AG08396 (cell line): ENCODE measurements around the gene VPS13D.
"Not testable (repeated sequence)": the region's sequence is repeated elsewhere in the genome, so short reads cannot be mapped to it uniquely, and the experiment has no call there.

Source experiments
- DNase-seq: peaks from one replicate; pipeline ENCODE4 v3.0.0; 2012; ENCODE audit warnings: low spot score, mixed read lengths

VPS13D gene

DNA sequence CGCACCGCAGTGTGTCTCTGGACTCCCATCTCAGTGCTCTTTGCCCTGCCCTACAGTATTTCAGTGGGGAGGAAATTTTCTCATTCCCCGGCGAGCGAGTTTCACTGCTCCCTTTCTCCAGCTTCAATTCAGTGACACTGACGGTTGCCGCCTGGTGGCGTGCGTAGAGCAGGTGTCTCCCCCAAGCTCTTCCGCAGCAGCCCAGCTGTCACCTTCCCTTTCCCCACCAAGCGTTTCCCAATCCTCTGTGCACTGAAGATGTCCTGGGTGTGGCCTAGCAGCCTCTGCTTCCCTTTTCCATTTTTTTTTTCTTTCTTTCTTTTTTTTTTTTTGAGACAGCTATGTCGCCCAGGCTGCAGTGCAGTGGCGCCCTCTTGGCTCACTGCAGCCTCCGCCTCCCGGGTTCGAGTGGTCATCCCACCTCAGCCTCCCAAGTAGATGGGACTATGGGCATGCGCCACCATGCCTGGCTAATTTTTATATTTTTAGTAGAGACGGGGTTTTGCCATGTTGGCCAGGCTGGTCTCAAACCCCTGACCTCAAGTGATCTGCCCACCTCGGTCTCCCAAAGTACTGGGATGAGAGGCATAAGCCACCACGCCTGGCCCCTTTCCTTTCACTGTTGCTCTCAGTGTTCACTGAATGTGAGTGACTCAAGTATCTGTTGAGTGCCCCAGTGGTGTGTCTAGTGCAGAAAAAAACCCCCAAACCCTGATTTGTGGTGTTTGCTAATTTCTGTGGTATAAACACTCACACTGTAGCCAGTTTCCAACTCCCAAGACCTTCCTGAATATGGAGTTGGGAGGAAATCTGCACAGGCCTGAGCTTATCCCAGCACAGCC is 33.0 kb upstream of the VPS13D start:
- DNase-seq: no peak

DNA sequence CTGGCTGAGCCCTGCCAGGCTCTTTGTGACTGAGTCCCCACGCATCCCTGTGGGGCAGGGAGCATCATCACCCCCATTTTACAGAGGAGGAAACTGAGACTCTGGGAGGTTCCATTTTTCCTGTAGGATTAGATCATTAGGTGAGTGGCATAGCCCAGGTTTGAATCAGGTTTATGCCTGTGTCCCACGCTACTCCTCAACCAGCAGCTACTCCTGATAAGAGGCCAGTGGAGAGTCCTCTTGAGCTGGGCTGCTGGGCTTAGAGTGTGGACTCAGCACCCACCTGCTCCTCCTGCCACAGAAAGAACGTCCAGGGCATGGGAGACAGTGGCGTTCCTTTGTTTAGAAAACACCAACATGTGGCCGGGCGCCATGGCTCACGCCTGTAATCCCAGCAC is 32.3 kb upstream of the VPS13D start:
- no peak for DNase-seq

DNA sequence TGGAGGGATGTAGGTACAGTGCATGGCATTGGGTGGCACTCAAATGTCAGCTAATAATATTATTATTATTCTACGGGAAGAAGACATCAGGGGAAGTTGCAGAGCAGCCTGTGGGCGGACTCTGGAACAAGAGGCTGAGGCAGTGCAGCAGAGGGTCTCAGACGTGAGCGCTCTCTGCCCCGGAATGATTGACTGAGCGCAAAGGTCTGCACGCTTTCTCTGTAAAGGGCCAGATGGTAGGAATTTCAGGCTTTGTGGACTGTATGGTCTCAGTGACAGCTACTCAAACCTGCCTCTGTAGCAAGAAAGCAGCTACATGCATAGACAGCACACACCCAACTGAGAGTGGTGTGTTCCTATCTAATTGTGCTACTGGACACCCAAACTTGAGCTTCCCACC is 29.6 kb upstream of the VPS13D start:
- no peak for DNase-seq

DNA sequence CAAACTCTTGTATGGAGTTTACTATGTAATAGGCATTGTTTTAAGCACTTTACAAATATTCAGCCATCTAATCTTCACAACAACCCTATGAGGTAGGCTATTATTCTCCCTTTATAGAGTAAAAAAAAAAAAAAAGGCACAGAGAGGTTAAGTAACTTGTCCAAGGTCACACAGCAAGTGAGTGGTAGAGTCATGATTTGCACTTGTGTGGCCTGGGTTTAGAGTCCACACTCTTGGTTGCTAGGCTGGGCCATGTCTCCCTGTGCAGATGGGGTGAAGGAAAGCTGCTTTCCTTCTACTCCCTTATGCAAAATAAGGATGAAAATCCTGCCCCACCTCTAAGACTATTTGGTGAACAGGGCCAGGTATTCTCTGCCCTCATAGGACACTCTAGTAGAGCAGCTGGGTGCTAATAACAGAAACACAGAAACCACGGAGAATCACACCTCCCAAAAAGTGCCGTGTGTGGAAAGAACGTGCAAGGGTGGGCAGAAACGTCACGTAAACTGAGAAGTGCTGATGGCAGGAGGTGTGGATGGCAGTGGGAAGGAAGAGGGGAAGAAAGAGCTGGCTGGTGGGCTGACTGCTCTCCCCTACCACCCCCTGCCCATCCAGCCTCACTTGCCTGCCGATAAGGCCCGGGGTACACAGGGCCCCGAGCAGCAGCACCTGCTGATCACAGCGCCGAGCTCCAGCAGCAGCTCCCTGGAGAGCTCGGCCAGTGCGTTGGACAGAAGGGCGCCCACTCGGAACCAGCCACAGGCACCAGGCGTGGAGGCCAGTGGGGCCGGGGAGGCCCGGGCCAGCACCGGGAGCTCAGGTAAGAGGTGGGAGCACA is 28.3 kb upstream of the VPS13D start:
- DNase-seq: no peak

DNA sequence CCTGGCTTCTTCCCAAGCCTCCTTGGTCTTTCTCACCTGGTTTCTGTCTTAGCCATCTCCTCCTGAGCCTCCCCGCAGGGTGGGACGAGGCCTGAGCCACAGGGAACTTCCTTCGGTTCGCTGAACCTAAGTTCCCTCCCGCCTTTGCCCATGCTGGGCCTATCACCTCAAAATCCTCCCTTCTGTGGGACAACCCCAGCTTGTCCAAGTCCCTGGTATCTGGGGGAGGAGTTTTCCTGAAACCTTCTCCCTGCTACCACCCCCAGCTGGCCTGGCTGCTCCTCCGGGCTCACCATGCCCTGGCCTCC is 27.7 kb upstream of the VPS13D start:
- no peak for DNase-seq

DNA sequence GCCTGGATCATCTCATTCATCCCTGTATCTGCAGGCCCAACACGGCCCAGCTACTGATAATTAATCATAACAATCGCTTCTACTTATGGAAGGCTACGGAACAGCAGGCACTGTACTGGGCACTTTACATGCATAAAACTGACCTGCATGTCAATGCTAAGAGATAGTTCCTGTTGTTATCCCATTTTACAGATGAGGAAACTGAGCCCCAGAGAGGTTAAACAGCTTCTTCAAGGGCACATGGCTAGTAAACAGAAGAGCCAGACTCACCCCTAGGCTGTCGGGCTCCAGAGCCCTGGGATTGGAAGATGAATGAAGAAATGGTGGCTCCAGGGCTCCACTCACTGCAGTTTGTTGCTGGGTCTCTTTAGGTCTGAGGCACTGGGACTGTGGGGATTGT is 27.3 kb upstream of the VPS13D start:
- no peak for DNase-seq

DNA sequence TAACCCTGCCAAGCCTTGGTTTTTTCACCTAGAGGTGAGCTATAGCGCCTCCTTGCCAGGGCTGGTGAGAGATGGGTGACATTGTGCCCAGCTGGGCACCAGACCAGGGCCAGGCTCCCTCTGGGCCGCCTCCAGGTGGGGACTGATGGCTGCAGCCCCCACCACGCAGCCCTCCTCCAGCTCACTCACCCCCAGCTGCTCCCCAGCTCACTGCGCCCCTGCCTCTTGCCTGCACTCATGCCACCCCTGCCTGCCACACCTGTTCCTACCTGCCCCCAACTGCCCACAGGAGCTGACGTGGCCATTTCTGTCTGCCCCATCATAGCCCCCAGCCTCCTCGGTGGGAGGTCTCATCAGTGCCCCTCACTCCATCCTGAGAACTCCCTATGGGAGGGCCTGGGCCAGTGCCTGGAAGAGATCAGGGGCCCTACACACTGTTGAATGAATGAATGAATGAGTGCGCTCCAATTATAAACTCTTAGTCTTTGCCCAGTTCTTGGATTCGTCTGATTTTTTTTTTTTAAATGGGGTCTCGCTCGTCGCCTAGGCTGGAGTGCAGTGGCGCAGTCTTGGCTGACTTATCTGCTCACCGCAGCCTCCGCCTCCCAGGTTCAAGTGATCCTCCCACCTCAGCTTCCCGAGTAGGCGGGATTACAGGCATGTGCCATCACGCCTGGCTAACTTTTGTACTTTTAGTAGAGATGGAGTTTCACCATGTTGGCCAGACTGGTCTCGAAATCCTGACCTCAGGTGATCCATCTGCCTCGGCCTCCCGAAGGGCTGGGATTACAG is 26.4 kb upstream of the VPS13D start:
- no peak for DNase-seq

DNA sequence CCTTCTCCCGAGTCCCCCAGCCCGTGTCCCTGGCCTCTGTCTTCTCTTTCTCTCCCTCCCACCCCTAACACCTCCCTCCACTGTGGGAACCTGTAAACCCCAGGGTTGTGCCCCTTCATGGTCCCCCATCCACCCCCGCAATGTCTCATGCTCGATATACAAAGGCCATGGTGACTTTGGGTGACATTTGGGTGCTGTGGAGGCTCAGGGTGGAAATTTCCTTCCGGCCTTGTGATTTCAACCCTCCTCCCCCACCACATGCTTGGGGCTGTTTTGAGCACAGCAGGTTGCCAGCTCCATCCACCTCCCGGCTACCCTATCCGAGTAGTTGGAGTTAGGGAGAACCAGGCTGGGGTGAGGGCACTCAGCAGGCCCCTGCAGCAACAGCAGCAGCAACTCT is 25.7 kb upstream of the VPS13D start:
- no peak for DNase-seq

DNA sequence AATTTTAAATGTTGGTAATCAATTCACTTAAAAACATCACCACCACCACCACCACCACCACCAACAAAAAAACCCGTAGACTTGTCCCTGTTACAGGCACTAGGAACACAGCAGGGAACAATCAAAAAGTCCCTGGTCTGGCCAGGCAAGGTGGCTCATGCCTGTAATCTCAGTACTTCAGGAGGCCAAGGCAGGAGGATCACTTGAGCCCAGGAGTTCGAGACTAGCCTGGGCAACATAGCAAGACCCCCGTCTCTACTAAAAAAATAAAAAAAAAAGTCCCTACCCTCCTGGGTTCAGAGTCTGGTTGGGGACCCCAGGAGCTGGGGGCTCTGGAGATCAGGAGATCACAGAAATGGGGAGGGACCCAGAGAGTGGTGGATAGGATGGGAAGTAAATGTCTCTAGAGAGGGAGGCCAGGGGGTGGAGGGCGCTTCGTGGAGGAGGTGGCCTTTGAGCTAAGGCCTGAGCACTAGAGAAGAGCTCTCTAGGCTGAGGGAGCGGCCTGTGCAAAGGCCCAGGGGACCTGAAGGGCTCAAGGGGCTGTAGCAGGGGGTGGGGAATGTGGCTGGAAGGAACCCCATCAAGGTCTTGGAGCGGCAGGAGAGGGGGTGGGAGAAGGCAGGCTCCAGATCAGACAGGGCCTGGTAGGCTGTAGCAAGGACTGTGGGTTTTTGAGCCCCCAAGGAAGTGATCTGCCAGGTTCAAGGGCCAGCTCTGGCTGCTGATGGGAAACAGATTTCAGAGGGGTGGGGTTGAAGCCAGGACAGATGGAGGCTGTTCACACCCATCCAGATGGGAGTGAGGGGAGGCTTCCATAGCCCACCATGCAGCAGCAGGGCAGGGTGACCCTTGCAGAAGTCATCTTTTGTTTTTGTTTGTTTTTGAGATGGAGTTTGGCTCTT is 24.8 kb upstream of the VPS13D start:
- no peak for DNase-seq

DNA sequence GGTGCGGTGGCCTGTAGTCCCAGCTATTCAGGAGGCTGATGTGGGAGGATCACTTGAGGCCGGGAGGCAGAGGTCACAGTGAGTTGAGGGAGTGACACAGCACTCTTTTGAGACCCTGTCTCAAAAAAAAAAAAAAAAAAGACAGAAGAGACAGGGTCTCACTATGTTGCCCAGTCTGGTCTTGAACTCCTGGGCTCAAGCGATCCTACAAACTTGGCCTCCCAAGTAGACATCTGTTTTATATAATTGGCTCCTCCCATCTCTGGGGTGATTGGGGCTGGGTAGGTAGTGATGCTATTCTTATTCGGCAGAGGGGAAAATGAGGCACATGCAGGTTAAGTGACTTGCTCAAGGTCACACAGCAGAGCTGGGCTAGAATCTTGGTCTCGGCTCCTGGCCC is 23.6 kb upstream of the VPS13D start:
- DNase-seq: no peak

DNA sequence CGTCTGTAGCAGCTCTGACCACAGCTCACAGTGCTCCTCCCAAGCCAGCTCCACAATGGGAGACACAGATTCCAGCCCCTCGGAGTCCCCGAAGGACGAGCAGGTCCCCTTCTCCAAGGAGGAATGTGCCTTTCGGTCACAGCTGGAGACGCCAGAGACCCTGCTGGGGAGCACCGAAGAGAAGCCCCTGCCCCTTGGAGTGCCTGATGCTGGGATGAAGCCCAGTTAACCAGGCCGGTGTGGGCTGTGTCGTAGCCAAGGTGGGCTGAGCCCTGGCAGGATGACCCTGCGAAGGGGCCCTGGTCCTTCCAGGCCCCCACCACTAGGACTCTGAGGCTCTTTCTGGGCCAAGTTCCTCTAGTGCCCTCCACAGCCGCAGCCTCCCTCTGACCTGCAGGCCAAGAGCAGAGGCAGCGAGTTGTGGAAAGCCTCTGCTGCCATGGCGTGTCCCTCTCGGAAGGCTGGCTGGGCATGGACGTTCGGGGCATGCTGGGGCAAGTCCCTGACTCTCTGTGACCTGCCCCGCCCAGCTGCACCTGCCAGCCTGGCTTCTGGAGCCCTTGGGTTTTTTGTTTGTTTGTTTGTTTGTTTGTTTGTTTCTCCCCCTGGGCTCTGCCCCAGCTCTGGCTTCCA is 22.9 kb upstream of the VPS13D start:
- no peak for DNase-seq

DNA sequence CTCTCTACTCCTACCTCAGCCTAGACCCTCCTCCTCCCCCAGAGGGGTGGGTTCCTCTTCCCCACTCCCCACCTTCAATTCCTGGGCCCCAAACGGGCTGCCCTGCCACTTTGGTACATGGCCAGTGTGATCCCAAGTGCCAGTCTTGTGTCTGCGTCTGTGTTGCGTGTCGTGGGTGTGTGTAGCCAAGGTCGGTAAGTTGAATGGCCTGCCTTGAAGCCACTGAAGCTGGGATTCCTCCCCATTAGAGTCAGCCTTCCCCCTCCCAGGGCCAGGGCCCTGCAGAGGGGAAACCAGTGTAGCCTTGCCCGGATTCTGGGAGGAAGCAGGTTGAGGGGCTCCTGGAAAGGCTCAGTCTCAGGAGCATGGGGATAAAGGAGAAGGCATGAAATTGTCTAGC is 21.6 kb upstream of the VPS13D start:
- no peak for DNase-seq

DNA sequence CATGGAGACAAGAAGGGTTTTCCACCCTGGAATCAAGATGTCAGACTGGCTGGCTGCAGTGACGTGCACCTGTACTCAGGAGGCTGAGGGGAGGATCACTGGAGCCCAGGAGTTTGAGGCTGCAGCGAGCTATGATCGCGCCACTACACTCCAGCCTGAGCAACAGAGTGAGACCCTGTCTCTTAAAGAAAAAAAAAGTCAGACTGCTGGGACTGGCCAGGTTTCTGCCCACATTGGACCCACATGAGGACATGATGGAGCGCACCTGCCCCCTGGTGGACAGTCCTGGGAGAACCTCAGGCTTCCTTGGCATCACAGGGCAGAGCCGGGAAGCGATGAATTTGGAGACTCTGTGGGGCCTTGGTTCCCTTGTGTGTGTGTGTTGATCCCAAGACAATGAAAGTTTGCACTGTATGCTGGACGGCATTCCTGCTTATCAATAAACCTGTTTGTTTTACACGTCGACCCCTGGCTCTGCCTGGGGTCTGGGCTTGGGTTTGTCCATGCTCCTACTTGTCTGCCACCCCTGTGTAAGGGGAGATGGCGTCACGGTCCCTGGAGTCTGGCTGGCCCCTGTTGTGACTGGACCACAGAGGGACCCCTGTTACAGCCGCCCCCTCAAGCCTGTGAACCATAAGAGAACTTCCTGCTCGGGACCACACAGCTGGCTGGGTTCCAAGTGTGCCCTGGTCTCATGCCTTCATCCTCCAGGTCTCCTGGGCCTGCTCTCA is 20.9 kb upstream of the VPS13D start:
- DNase-seq: peak; percentile 90

DNA sequence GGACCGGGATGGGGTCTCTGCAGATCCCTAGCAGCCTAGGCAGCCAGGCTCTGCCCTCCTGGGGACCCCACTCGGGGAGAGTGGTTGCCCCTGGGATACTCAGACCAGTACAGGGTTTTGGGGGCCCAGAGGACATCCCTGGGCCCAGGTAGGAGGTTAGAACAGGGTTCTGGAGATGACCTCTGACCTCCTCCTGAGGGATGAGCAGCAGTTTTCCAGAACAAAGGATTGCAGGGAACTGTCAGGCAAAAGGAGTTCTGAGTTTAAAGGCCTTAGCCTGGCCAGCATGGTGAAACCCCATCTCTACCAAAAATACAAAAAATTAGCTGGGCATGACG is 20.4 kb upstream of the VPS13D start:
- no peak for DNase-seq

DNA sequence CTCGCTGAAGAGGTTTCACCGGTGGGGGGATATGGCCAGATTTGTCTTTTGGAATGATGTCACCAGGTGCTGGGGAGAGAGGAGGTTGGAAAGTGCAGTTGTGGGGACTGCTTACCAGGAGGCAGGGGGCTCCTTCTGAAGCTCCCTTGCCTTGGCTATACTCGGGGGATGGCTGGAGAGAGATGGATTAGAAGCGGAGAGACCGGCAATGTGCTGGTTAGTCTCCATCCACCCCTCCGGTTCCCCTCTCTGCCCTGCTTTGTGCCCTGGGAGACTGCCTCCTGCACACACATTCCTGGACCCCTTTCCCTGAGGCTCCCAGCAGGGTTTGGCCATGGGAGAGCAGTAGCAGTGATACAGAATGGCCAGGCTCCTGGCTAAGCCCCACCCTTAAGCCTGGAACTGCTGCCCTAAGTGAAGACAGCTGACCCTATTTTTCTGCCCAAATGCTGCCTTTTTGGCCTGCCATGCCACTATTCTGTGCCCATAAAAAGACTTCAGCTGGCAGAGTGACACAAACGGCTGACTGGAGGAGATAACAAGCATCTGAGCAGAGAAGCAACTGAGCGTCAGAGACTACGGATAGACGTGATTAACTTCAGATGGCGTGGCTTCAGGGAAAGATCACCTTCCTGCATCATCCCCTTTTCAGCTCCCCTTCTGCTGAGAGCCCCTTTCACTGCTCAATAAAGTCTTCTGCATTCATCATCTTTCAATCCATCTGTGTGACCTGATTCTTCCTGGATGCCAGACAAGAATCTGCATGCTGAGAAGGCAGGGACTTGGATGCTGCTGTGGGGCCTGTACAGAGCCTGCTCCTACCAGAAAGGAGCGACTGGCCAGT is 14.5 kb upstream of the VPS13D start:
- DNase-seq: no peak

DNA sequence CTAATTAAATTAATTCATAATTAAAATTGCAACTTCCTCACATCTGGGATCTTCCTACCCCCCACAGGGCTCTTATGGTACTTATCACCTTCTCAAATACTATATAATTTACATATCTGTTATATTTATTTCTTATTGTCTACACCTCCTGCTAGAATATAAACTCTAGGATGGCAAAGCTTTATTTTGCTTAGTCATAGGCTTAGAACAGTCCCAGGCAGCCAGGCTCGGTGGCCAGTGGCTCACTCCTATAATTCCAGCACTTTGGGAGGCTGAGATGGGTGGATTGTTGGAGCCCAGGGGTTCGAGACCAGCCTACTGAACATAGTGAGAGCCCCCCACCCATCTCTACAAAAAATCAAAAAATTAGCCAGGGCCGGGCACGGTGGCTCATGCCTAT is 10.0 kb upstream of the VPS13D start:
- DNase-seq: no peak

DNA sequence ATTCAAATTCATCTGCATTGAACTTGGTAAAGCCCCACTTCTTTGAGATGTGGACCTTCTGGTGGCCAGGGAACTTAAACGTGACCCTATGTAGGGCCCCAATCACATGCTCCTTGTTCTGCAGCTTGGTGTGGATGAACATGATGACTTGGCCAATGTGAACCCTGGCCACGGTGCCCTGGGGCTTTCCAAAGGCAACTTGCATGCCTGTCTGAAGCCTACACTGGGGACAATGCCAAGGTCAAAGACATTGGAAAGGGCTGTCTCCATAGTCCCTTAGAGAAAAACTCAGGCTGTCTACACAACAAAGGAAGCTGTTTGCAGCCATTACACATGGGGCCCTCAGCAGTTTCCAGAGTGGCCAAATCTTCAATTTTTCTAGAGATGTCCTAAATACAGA is 8.9 kb upstream of the VPS13D start:
- DNase-seq: no peak

DNA sequence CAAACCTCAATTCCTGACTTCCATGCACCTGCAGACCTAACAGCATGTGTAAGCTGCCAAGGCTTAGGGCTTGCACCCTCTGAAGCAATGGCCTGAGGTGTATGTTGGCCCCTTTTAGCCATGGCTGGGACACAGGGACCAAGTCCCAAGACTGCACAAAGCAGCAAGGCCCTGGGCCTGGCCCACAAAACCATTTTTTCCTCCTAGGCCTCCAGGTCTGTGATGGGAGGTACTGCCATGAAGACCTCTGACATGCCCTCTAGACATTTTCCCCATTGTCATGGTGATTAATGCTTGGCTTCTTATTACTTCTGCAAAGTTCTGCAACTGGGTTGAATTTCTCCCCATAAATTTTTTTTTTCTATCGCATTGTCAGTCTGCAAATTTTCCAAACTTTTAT is 7.1 kb upstream of the VPS13D start:
- not testable (repeated sequence) for DNase-seq

DNA sequence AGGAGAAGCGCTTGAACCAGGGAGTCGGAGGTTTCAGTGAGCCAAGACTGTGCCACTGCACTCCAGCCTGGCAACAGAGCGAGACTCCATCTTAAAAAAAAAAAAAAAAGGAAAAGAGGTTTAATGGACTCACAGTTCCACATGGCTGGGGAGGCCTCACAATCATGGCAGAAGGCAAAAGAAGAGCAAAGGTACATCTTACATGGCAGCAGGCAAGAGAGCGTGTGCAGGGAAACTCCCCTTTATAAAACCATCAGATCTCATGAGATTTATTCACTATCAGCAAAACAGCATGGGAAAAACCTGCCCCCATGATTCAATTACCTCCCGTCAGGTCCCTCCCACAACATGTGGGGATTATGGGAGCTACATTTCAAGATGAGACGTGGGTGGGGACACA is 5.7 kb upstream of the VPS13D start:
- not testable (repeated sequence) for DNase-seq

DNA sequence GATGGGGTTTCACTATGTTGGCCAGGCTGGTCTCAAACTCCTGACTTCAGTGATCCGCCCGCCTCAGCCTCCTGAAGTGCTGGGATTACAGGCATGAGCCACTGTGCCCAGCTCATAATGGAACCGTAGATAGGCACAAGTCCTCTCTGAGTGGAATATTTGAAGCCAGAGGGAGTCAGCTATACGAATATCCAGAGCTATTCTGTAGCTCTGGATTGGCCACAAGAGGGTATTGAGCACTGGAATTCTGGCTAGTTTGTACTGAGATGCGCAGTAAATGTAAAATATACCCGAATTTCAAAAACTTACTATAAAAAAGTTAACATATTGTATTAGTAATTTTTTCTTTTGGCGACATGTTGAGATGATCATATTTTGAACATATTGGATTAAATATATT is 851 bp upstream of the VPS13D start:
- DNase-seq: no peak
